ENCODE results near the gene PC.
A peak's percentile ranks its signal among the peaks of the same experiment; 100 is the strongest.
"Not testable (repeated sequence)": the region's sequence is repeated elsewhere in the genome, so short reads cannot be mapped to it uniquely, and the experiment has no call there.

The PC gene

GRCh38 chr11:66978229-66978628, 20.0 kb upstream of the PC start:
- DNase-seq = no peak

- DNase-seq = no peak
Observed at GRCh38 chr11:66976925-66977324, 18.7 kb upstream of the PC start.

GRCh38 chr11:66976028-66976467, 17.9 kb upstream of the PC start:
- DNase-seq = peak; percentile 68

- no peak for DNase-seq
Observed at GRCh38 chr11:66975405-66976027, 17.3 kb upstream of the PC start.

GRCh38 chr11:66974724-66975404, 16.7 kb upstream of the PC start, which contains the start of gene C11orf86:
Gene C11orf86, plus strand, starts transcription at chr11:66975304. Its CDS starts 59 bp downstream, at chr11:66975363.
- DNase-seq = no peak

GRCh38 chr11:66973956-66974580, 15.9 kb upstream of the PC start:
- no peak for DNase-seq

- DNase-seq = no peak
Observed at GRCh38 chr11:66971488-66971887, 13.3 kb upstream of the PC start.

GRCh38 chr11:66970807-66971442, 12.7 kb upstream of the PC start:
- DNase-seq = no peak

GRCh38 chr11:66970371-66970806, 12.2 kb upstream of the PC start:
- no peak for DNase-seq

GRCh38 chr11:66969584-66970225, 11.5 kb upstream of the PC start:
- DNase-seq = no peak

- no peak for DNase-seq
Observed at GRCh38 chr11:66967670-66968425, 9.7 kb upstream of the PC start.

- DNase-seq = no peak
Observed at GRCh38 chr11:66966351-66966750, 8.2 kb upstream of the PC start.

GRCh38 chr11:66964495-66964894, 6.3 kb upstream of the PC start:
- no peak for DNase-seq

GRCh38 chr11:66962801-66963200, 4.6 kb upstream of the PC start:
- DNase-seq = no peak

- DNase-seq = no peak
Observed at GRCh38 chr11:66962247-66962646, 4.1 kb upstream of the PC start.

GRCh38 chr11:66961691-66962213, 3.6 kb upstream of the PC start:
- not testable (repeated sequence) for DNase-seq

GRCh38 chr11:66958956-66959274, 732 bp upstream of the PC start:
- DNase-seq = no peak

GRCh38 chr11:66957971-66958231, 282 bp downstream of the PC start:
- no peak for DNase-seq

GRCh38 chr11:66956689-66957290, 1.4 kb downstream of the PC start:
- DNase-seq = no peak

GRCh38 chr11:66953081-66953833, 4.9 kb downstream of the PC start:
- no peak for DNase-seq

GRCh38 chr11:66951927-66952337, 6.3 kb downstream of the PC start:
- DNase-seq = no peak

All from activated CD8-positive, alpha-beta memory T cell treated with anti-CD3 and anti-CD28 coated beads, Interleukin-2, amount 50 U/mL, for 48 hours (primary cell).